Neural cell (in vitro differentiated cells): ENCODE measurements around the gene KRT76. TPM values are rescaled to one million over a fixed set of nuclear protein-coding genes. Genes with fewer than 3 reads are reported as not detected.

Source experiments
- H2AFZ ChIP-seq: fragments of 200-600, 300-800 bp; sonication (generic), shearing (Covaris generic); 2 replicates; pipeline ENCODE4 v1.6.0; 2014; ENCODE audit warnings: low read depth, mild to moderate bottlenecking, antibody characterized with exemption, low read length, moderate library complexity
- H3F3A ChIP-seq: fragments of 200-600 bp; shearing (Covaris generic); 2 replicates; pipeline ENCODE4 v1.6.1; 2016; ENCODE audit warnings: mild to moderate bottlenecking, moderate library complexity, mixed read lengths, antibody characterized with exemption, low read length; ENCODE audit not compliant: insufficient read depth, poor library complexity, severe bottlenecking
- H3K27ac ChIP-seq: fragments of 200-600, 300-800 bp; sonication (generic), shearing (Covaris generic); 2 replicates; pipeline ENCODE4 v1.5.1; 2014; ENCODE audit warnings: mild to moderate bottlenecking, low read length, moderate library complexity
- H3K27me3 ChIP-seq: fragments of 300-800, 200-600 bp; sonication (generic), shearing (Covaris generic); 2 replicates; pipeline ENCODE4 v1.6.0; 2014; ENCODE audit warnings: mild to moderate bottlenecking, low read depth, low read length, moderate library complexity; ENCODE audit not compliant: insufficient read depth
- H3K36me3 ChIP-seq: fragments of 300-800, 200-600 bp; sonication (generic), shearing (Covaris generic); 2 replicates; pipeline ENCODE4 v1.5.1; 2014; ENCODE audit warnings: mild to moderate bottlenecking, antibody characterized with exemption, low read length, moderate library complexity; ENCODE audit not compliant: insufficient read depth
- H3K4me2 ChIP-seq: fragments of 300-800, 200-600 bp; sonication (generic), shearing (Covaris generic); 2 replicates; pipeline ENCODE4 v1.6.0; 2014; ENCODE audit warnings: mild to moderate bottlenecking, low read length
- H3K4me3 ChIP-seq: fragments of 300-800, 200-600 bp; sonication (generic), shearing (Covaris generic); 2 replicates; pipeline ENCODE4 v1.5.1; 2014; ENCODE audit warnings: mild to moderate bottlenecking, low read length, moderate library complexity
- H3K79me2 ChIP-seq: fragments of 200-600 bp; shearing (Covaris generic); replicated peaks from 2 replicates; pipeline ENCODE4 v1.6.0; 2014; ENCODE audit warnings: mild to moderate bottlenecking, low read length, moderate library complexity; ENCODE audit not compliant: insufficient read depth
- H3K9ac ChIP-seq: fragments of 300-800, 200-600 bp; sonication (generic), shearing (Covaris generic); 2 replicates; pipeline ENCODE4 v1.6.1; 2016; ENCODE audit warnings: mild to moderate bottlenecking, low read length, mixed read lengths
- H3K9me2 ChIP-seq: fragments of 200-600 bp; shearing (Covaris generic); 2 replicates; pipeline ENCODE4 v1.6.1; 2016; ENCODE audit warnings: mild to moderate bottlenecking, low read length, mixed read lengths; ENCODE audit not compliant: insufficient read depth
- H3K9me3 ChIP-seq: fragments of 200-600, 300-800 bp; sonication (generic), shearing (Covaris generic); 2 replicates; pipeline ENCODE4 v1.6.1; 2016; ENCODE audit warnings: mild to moderate bottlenecking, mixed run types, low read length, moderate library complexity, mixed read lengths
- H4K20me1 ChIP-seq: fragments of 200-600 bp; shearing (Covaris generic); 2 replicates; pipeline ENCODE4 v1.6.1; 2016; ENCODE audit warnings: mild to moderate bottlenecking, mixed run types; ENCODE audit not compliant: insufficient read depth
- EP300 ChIP-seq: fragments of 450-650 bp; conservative IDR thresholded peaks from 2 replicates; pipeline ENCODE4 v1.6.1; 2014; ENCODE audit warnings: antibody characterized with exemption, mild to moderate bottlenecking, moderate library complexity; ENCODE audit not compliant: poor library complexity, severe bottlenecking
- EZH2 ChIP-seq: fragments of 200-600, 300-800 bp; shearing (Covaris generic), sonication (generic); IDR thresholded peaks from 2 replicates; pipeline ENCODE4 v1.6.1; 2014; ENCODE audit warnings: antibody characterized with exemption, low read length, borderline replicate concordance, mild to moderate bottlenecking; ENCODE audit not compliant: insufficient read depth, poor library complexity, severe bottlenecking
- MXI1 ChIP-seq: fragments of 450-650 bp; conservative IDR thresholded peaks from 2 replicates; pipeline ENCODE4 v1.6.1; 2014; ENCODE audit warnings: antibody characterized with exemption, mild to moderate bottlenecking; ENCODE audit not compliant: poor library complexity, severe bottlenecking
- POLR2AphosphoS5 ChIP-seq: IDR thresholded peaks from 2 replicates; pipeline ENCODE4 v1.6.1; 2012
- RAD21 ChIP-seq: fragments of 450-650 bp; conservative IDR thresholded peaks from 2 replicates; pipeline ENCODE4 v1.6.1; 2014; ENCODE audit warnings: antibody characterized with exemption, mild to moderate bottlenecking, moderate library complexity
- REST ChIP-seq: IDR thresholded peaks from 2 replicates; pipeline ENCODE4 v1.6.1; 2012; ENCODE audit warnings: borderline replicate concordance
- SMC3 ChIP-seq: fragments of 450-650 bp; conservative IDR thresholded peaks from 2 replicates; pipeline ENCODE4 v1.6.1; 2014; ENCODE audit warnings: antibody characterized with exemption, mild to moderate bottlenecking, moderate library complexity; ENCODE audit not compliant: poor library complexity
- TAF1 ChIP-seq: IDR thresholded peaks from 2 replicates; pipeline ENCODE4 v1.6.1; 2012; ENCODE audit warnings: low read depth
- polyA plus RNA-seq: library from polyadenylated mRNA; depleted of rRNA; stranded (reverse); fragments of >200 nt; gene quantifications from 2 replicates; pipeline ENCODE4 v1.2.3, GENCODE V29; 2014
- TF ChIP-seq, protein P1 (sequence below): fragments of 450-650 bp; IDR thresholded peaks from 2 replicates; pipeline ENCODE4 v1.5.1; 2014; ENCODE audit warnings: antibody characterized with exemption, mild to moderate bottlenecking, moderate library complexity; ENCODE audit not compliant: poor library complexity, severe bottlenecking

KRT76 gene
- polyA plus RNA-seq, 1 donor from 2014 or later: not detected

DNA sequence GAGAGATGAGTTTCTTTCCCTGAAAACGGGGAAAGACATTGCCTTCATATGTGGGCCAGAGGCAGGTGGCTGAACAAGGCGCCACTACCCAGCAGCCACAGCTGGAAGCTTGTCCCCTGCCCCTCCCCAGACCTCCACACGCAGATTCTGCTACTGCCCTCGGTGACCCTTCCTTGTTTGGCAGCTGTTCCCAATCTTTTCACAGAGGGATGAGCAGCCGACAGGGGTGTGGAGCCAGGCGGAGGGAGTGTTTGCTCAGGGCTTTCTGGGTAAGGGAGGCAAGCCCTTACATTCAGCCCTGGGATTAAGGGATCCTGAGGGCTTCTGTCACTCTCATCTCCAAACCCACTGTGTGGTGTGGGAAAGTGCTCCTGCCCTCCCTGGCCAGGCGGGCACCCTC lies 41.2 kb upstream of the KRT76 start:
- Histone ChIP-seq H3K4me2 (no peak overlapping the region), H4K20me1 (no peaks in the 10 kb centered on the region), H3K4me3 (no peak overlapping the region), H3K36me3 (no peaks in the 10 kb centered on the region), H3F3A (no peaks in the 10 kb centered on the region), H3K27me3 (no peaks in the 10 kb centered on the region), H3K9ac (no peak overlapping the region), H3K9me2 (no peaks in the 10 kb centered on the region), H2AFZ (no peak overlapping the region), H3K79me2 (no peaks in the 10 kb centered on the region), H3K9me3 (no peaks in the 10 kb centered on the region), H3K27ac (no peak overlapping the region)
- TF ChIP-seq, protein P1, sequence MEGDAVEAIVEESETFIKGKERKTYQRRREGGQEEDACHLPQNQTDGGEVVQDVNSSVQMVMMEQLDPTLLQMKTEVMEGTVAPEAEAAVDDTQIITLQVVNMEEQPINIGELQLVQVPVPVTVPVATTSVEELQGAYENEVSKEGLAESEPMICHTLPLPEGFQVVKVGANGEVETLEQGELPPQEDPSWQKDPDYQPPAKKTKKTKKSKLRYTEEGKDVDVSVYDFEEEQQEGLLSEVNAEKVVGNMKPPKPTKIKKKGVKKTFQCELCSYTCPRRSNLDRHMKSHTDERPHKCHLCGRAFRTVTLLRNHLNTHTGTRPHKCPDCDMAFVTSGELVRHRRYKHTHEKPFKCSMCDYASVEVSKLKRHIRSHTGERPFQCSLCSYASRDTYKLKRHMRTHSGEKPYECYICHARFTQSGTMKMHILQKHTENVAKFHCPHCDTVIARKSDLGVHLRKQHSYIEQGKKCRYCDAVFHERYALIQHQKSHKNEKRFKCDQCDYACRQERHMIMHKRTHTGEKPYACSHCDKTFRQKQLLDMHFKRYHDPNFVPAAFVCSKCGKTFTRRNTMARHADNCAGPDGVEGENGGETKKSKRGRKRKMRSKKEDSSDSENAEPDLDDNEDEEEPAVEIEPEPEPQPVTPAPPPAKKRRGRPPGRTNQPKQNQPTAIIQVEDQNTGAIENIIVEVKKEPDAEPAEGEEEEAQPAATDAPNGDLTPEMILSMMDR: no peak

DNA sequence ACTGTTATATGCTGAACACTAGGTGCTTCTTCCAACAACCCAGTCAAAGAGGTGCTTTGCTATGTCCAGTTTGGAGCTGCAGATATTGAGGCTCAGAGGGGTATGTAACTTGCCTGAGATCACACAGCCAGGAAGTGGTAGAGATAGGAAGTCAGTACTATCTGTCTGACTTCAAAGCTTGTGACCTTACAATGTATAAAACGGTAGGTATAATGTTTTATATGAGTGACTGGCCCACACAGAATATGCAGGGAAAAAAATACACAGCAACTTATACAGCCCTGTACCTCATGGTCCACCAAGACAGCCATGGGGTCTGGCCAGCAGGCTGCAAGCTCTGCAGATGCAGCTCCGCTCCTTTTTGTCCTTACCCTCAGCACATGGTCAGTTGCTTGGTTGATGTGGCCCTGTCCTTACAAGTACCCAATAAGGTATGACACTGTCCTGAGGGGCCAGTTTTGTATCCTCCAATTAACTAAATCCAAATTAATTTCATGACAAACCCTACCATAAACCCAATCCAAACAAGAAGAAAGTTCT lies 40.6 kb upstream of the KRT76 start:
- TF ChIP-seq POLR2AphosphoS5 (no peak), RAD21 (no peak), EP300 (no peak), SMC3 (no peak), MXI1 (no peak), TAF1 (no peak), REST (no peak), EZH2 (no peak)
- TF ChIP-seq, protein P1: no peak
- H3K27ac ChIP-seq: no peak overlapping the region
- no peak overlapping the region for H3K9ac ChIP-seq
- no peak overlapping the region for H3K4me2 ChIP-seq
- no peaks in the 10 kb centered on the region for H3K9me2 ChIP-seq
- no peaks in the 10 kb centered on the region for H3K9me3 ChIP-seq
- H2AFZ ChIP-seq: no peak overlapping the region
- H3F3A ChIP-seq: no peaks in the 10 kb centered on the region
- H3K27me3 ChIP-seq: no peaks in the 10 kb centered on the region
- no peaks in the 10 kb centered on the region for H3K79me2 ChIP-seq
- no peak overlapping the region for H3K4me3 ChIP-seq
- H4K20me1 ChIP-seq: no peaks in the 10 kb centered on the region
- no peaks in the 10 kb centered on the region for H3K36me3 ChIP-seq
